GM12878 (cell line): Measurements from ENCODE around the gene KBTBD4. TPM values are rescaled to one million over a fixed set of nuclear protein-coding genes. Genes with fewer than 3 reads are reported as not detected.
A peak's percentile ranks its signal among the peaks of the same experiment; 100 is the strongest.

Experiments used
- ATAC-seq: fragments of 200-7000 bp; cut with Tn5 transposase; 3 replicates; pipeline ENCODE4 v1.9.1; 2020; ENCODE audit warnings: mild to moderate bottlenecking, moderate library complexity
- BruUV-seq: library from RNA; stranded (reverse); fragments of 400-500 nt; replicated peaks from 2 replicates; lab custom pipeline; 2021; lab: Mats Ljungman, UMichigan
- CTCF ChIA-PET: fragments of 300-600 bp; sonication (Branson Sonifier 250); formaldehyde crosslinking; extraction: SDS; loops from one replicate; lab custom pipeline; 2021; ENCODE audit warnings: inconsistent platforms; lab: Yijun Ruan, JAX
- POLR2A ChIA-PET: fragments of 350-600 bp; formaldehyde crosslinking; extraction: SDS; loops from one replicate; lab custom pipeline; 2021; ENCODE audit warnings: inconsistent platforms; lab: Charles Lee
- RAD21 ChIA-PET: fragments of 300-600 bp; sonication (Branson Sonifier 250); formaldehyde crosslinking; loops from one replicate; lab custom pipeline; 2023; ENCODE audit warnings: antibody characterized with exemption; ENCODE audit not compliant: unreplicated experiment; lab: Charles Lee
- SMC1A ChIA-PET: fragments of 300-600 bp; sonication (Branson Sonifier 250); formaldehyde crosslinking; loops from one replicate; lab custom pipeline; 2023; ENCODE audit not compliant: unreplicated experiment, uncharacterized antibody; lab: Charles Lee
- DNase-seq: peaks from one replicate; pipeline ENCODE4 v3.0.0-alpha.2; 2011; ENCODE audit warnings: low read depth, low spot score
- FAIRE-seq: peaks from 3 replicates; lab custom pipeline; 2011; peaks lifted over from hg19 to GRCh38; lab: Jason Lieb, UNC
- H2AFZ ChIP-seq: 2 replicates; pipeline ENCODE4 v1.6.0; 2011; ENCODE audit warnings: low read depth, low read length, control low read depth; ENCODE audit not compliant: control insufficient read depth
- H3K27ac ChIP-seq: 2 replicates; pipeline ENCODE4 v1.5.1; 2011; ENCODE audit warnings: control low read depth; ENCODE audit not compliant: control insufficient read depth, insufficient read depth
- H3K27me3 ChIP-seq, 2 experiments: replicated peaks in 1 of 2; 2 replicates each; pipeline versions ENCODE4 v1.6.0 to v1.6.1; 2011; ENCODE audit warnings: low read length in 1 of 2; ENCODE audit not compliant: control insufficient read depth in 2 of 2, insufficient read depth in 2 of 2
- H3K36me3 ChIP-seq, 2 experiments: 2 replicates each; pipeline ENCODE4 v1.5.1; 2011; ENCODE audit warnings: low read length in 1 of 2; ENCODE audit not compliant: control insufficient read depth in 2 of 2, insufficient read depth in 2 of 2
- H3K4me1 ChIP-seq: 2 replicates; pipeline ENCODE4 v1.6.1; 2011; ENCODE audit warnings: mild to moderate bottlenecking, low read length, moderate library complexity, mixed read lengths; ENCODE audit not compliant: control insufficient read depth, insufficient read depth
- H3K4me2 ChIP-seq: 2 replicates; pipeline ENCODE4 v1.6.0; 2011; ENCODE audit warnings: control low read depth; ENCODE audit not compliant: control insufficient read depth, insufficient read depth
- H3K4me3 ChIP-seq: fragments of 200-600 bp; sonication (generic); 2 replicates; pipeline ENCODE4 v1.5.1; 2016
- H3K79me2 ChIP-seq: 2 replicates; pipeline ENCODE4 v1.6.0; 2011; ENCODE audit warnings: low read length; ENCODE audit not compliant: control insufficient read depth, insufficient read depth
- H3K9ac ChIP-seq: 2 replicates; pipeline ENCODE4 v1.8.0; 2011; ENCODE audit warnings: low read length, control low read depth, mixed read lengths; ENCODE audit not compliant: control insufficient read depth, insufficient read depth
- H3K9me3 ChIP-seq: replicated peaks from 3 replicates; pipeline ENCODE4 v1.5.1; 2011; ENCODE audit warnings: mild to moderate bottlenecking, low read length; ENCODE audit not compliant: control insufficient read depth, insufficient read depth
- H4K20me1 ChIP-seq: 2 replicates; pipeline ENCODE4 v1.6.0; 2011; ENCODE audit not compliant: control insufficient read depth, insufficient read depth
- BACH1 ChIP-seq: fragments of 450-650 bp; IDR thresholded peaks from 2 replicates; pipeline ENCODE4 v1.6.1; 2017; ENCODE audit warnings: mild to moderate bottlenecking, borderline replicate concordance
- BCL11A ChIP-seq: IDR thresholded peaks from 2 replicates; pipeline ENCODE4 v1.6.1; 2011; ENCODE audit warnings: low read depth, low read length
- CBX5 ChIP-seq: sonication (generic); IDR thresholded peaks from 2 replicates; pipeline ENCODE4 v1.6.1; 2016; ENCODE audit warnings: low read depth, moderate library complexity, mild to moderate bottlenecking, inconsistent platforms
- FOXM1 ChIP-seq: IDR thresholded peaks from 2 replicates; pipeline ENCODE4 v1.6.1; 2012; ENCODE audit warnings: low read depth, mild to moderate bottlenecking, inconsistent platforms, low read length, moderate library complexity
- HDAC2 ChIP-seq: fragments of 200-600 bp; sonication (generic); IDR thresholded peaks from 2 replicates; pipeline ENCODE4 v1.6.1; 2017
- IKZF1 ChIP-seq: fragments of 450-650 bp; conservative IDR thresholded peaks from 2 replicates; pipeline ENCODE4 v1.6.1; 2017; ENCODE audit warnings: antibody characterized with exemption, mild to moderate bottlenecking
- JUND ChIP-seq: IDR thresholded peaks from 2 replicates; pipeline ENCODE4 v1.6.1; 2012; ENCODE audit warnings: low read depth, mild to moderate bottlenecking, low read length, improper control_type of control experiment, moderate library complexity
- KAT2A ChIP-seq: conservative IDR thresholded peaks from 2 replicates; pipeline ENCODE4 v1.6.1; 2011; ENCODE audit warnings: low read depth, low read length; ENCODE audit not compliant: control insufficient read depth
- MYB ChIP-seq: fragments of 150-350 bp; IDR thresholded peaks from 2 replicates; pipeline ENCODE4 v1.6.1; 2014; ENCODE audit warnings: mild to moderate bottlenecking, low read depth, low read length, borderline replicate concordance
- NFIC ChIP-seq: IDR thresholded peaks from 2 replicates; pipeline ENCODE4 v1.6.1; 2012; ENCODE audit warnings: low read depth, mild to moderate bottlenecking, inconsistent platforms, low read length, moderate library complexity
- RCOR1 ChIP-seq: conservative IDR thresholded peaks from 2 replicates; pipeline ENCODE4 v1.6.1; 2012; ENCODE audit warnings: low read depth, low read length, improper control_type of control experiment
- SMARCA5 ChIP-seq: fragments of 450-650 bp; IDR thresholded peaks from 2 replicates; pipeline ENCODE4 v1.6.1; 2017; ENCODE audit warnings: mild to moderate bottlenecking
- TCF7 ChIP-seq: IDR thresholded peaks from 2 replicates; pipeline ENCODE4 v1.6.1; 2014; ENCODE audit warnings: antibody characterized with exemption, borderline replicate concordance
- ZBED1 ChIP-seq: IDR thresholded peaks from 2 replicates; pipeline ENCODE4 v1.6.1; 2016; ENCODE audit warnings: borderline replicate concordance
- WGBS: methylation state at CpG from one replicate; pipeline ENCODE4 v1.1.6; 2016; ENCODE audit warnings: low lambda C conversion rate; ENCODE audit not compliant: insufficient replicate concordance, insufficient coverage; ENCODE audit errors: missing lambda C conversion rate; 5-methylcytosine and 5-hydroxymethylcytosine counted together
- in situ Hi-C: fragments of 300-500 bp; cut with MboI; formaldehyde crosslinking; loops from 9 replicates; pipeline ENCODE4 v1.14.3; 2018; ENCODE audit warnings: mixed read lengths
- intact Hi-C: fragments of 100-400 bp; cut with micrococcal nuclease; formaldehyde crosslinking; loops from one replicate; pipeline ENCODE4 v1.14.2; 2022; ENCODE audit not compliant: unreplicated experiment
- polyA plus RNA-seq, 11 experiments: library from polyadenylated mRNA; depleted of rRNA in 4 of 11; unstranded in 6 of 11; stranded (reverse) in 5 of 11; fragments of >200 nt; fragmentation: Nextera tagmentation in 4 of 11; fragmentation: Illumina TruSeq in 1 of 11; extraction: Ambion mirVana in 4 of 11; extraction: Trizol in 1 of 11; gene quantifications; 1 replicate in 1 of 11; 2 replicates in 10 of 11; pipeline versions ENCODE4 v1.2.1 to v1.2.3, GENCODE V29; 2011 to 2016; ENCODE audit warnings: inconsistent platforms in 2 of 11, missing spikeins in 2 of 11, low read depth in 1 of 11
- total RNA-seq, 4 experiments: library from RNA; depleted of rRNA in 3 of 4; stranded (reverse); fragments of >200 nt in 3 of 4; fragmentation: Illumina TruSeq in 1 of 4; extraction: Trizol in 1 of 4; gene quantifications; 2 replicates each; pipeline versions ENCODE4 v1.2.1 to v1.2.3, GENCODE V29; 2013 to 2021
- TF ChIP-seq, protein P1 (sequence below): fragments of 450-650 bp; IDR thresholded peaks from 2 replicates; pipeline ENCODE4 v1.6.1; 2018; ENCODE audit warnings: mild to moderate bottlenecking, low read depth, moderate library complexity; ENCODE audit not compliant: partially characterized antibody
- TF ChIP-seq, protein P2 (sequence below): fragments of 450-650 bp; IDR thresholded peaks from 2 replicates; pipeline ENCODE4 v1.6.1; 2017; ENCODE audit warnings: low read depth, mild to moderate bottlenecking, moderate library complexity
- TF ChIP-seq, protein P3 (sequence below): fragments of 450-650 bp; IDR thresholded peaks from 2 replicates; pipeline ENCODE4 v1.6.1; 2017; ENCODE audit warnings: mild to moderate bottlenecking, moderate library complexity

KBTBD4 gene
- total and polyA plus RNA-seq, 10 of the 15 experiments (the other 5 are each of a cell fraction or from before 2014, with no cell fraction given), result 18.4 to 46.4 (median 25.7) TPM

DNA sequence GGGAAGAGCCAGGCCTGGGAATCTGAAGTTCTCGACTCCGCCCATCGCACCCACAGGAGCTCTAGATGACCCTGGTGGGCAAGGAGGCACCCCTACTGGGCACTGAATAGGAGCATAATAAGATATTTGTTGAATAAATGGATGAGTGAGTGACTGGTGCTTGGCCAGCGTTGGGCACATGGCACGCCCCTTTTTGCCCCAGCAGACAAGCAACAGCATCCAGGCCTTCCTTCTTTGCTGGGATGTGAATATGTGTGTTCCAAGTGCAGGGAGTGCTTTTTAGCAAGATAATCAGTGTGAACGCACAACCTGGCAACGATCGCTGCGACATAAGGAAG, 25.4 kb downstream of the KBTBD4 start:
- H4K20me1 ChIP-seq, result no peaks in the 10 kb centered on the region
- H3K4me3 ChIP-seq, result peak overlapping the region; percentile 56; the same call in 1 of the 2 replicates
- ATAC-seq (peak; percentile 36), FAIRE-seq (no peak), DNase-seq (no peak)
- no TSS peak for BruUV-seq
- ChIA-PET POLR2A (interaction anchor here (0.7 to 3.9 kb wide), 3 partner anchors 11 to 40 kb away, joined by 4 to 12 read pairs (median 8); no protein-coding TSS in a partner anchor), CTCF (interaction anchor here (0.6 to 3.2 kb wide), 13 partner anchors 10 to 66 kb away, joined by 3 to 22 read pairs (median 4); no protein-coding TSS in a partner anchor), SMC1A (interaction anchor here (1.6 to 3.6 kb wide), 4 partner anchors 25 to 55 kb away, joined by 3 to 40 read pairs (median 12); partner anchors contain the start of genes KBTBD4 and NDUFS3), RAD21 (interaction anchor here (0.5 to 3.5 kb wide), 3 partner anchors 12 to 40 kb away, joined by 3 to 11 read pairs (median 8); partner anchors contain the start of gene PTPMT1)
- in situ Hi-C loops (no loop called here), intact Hi-C loops (loop anchor here (5.0 kb wide), 1 partner anchor 36 kb away; no protein-coding TSS in a partner anchor)
- H3K79me2 ChIP-seq, result peaks cover 48% of the 10 kb centered on the region
- H3K36me3 ChIP-seq, result no peaks in the 10 kb centered on the region
- H3K9me3 ChIP-seq, result no peaks in the 10 kb centered on the region
- H3K9ac ChIP-seq, result peak overlapping the region; percentile 62
- no peak overlapping the region for H3K27ac ChIP-seq
- WGBS, result 14% methylated on average over 9 of the region's 9 CpGs
- peak overlapping the region; percentile 90 for H2AFZ ChIP-seq
- peaks cover 10% of the 10 kb centered on the region; the same call in 1 of the 2 replicates for H3K4me1 ChIP-seq
- H3K27me3 ChIP-seq, result no peaks in the 10 kb centered on the region
- H3K4me2 ChIP-seq, result peak overlapping the region; percentile 85
- TF ChIP-seq KAT2A, result no peak
- TF ChIP-seq, protein P1, sequence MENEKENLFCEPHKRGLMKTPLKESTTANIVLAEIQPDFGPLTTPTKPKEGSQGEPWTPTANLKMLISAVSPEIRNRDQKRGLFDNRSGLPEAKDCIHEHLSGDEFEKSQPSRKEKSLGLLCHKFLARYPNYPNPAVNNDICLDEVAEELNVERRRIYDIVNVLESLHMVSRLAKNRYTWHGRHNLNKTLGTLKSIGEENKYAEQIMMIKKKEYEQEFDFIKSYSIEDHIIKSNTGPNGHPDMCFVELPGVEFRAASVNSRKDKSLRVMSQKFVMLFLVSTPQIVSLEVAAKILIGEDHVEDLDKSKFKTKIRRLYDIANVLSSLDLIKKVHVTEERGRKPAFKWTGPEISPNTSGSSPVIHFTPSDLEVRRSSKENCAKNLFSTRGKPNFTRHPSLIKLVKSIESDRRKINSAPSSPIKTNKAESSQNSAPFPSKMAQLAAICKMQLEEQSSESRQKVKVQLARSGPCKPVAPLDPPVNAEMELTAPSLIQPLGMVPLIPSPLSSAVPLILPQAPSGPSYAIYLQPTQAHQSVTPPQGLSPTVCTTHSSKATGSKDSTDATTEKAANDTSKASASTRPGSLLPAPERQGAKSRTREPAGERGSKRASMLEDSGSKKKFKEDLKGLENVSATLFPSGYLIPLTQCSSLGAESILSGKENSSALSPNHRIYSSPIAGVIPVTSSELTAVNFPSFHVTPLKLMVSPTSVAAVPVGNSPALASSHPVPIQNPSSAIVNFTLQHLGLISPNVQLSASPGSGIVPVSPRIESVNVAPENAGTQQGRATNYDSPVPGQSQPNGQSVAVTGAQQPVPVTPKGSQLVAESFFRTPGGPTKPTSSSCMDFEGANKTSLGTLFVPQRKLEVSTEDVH, result no peak
- TF ChIP-seq, protein P2, sequence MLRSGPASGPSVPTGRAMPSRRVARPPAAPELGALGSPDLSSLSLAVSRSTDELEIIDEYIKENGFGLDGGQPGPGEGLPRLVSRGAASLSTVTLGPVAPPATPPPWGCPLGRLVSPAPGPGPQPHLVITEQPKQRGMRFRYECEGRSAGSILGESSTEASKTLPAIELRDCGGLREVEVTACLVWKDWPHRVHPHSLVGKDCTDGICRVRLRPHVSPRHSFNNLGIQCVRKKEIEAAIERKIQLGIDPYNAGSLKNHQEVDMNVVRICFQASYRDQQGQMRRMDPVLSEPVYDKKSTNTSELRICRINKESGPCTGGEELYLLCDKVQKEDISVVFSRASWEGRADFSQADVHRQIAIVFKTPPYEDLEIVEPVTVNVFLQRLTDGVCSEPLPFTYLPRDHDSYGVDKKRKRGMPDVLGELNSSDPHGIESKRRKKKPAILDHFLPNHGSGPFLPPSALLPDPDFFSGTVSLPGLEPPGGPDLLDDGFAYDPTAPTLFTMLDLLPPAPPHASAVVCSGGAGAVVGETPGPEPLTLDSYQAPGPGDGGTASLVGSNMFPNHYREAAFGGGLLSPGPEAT, result no peak
- no peak for TF ChIP-seq JUND
- no peak for TF ChIP-seq ZBED1
- no peak for TF ChIP-seq TCF7
- TF ChIP-seq CBX5, result no peak
- TF ChIP-seq HDAC2, result no peak
- 0 out of 2 replicates have a peak, but pooled peaks have one; percentile 1 for TF ChIP-seq MYB
- no peak for TF ChIP-seq RCOR1
- TF ChIP-seq, protein P3, sequence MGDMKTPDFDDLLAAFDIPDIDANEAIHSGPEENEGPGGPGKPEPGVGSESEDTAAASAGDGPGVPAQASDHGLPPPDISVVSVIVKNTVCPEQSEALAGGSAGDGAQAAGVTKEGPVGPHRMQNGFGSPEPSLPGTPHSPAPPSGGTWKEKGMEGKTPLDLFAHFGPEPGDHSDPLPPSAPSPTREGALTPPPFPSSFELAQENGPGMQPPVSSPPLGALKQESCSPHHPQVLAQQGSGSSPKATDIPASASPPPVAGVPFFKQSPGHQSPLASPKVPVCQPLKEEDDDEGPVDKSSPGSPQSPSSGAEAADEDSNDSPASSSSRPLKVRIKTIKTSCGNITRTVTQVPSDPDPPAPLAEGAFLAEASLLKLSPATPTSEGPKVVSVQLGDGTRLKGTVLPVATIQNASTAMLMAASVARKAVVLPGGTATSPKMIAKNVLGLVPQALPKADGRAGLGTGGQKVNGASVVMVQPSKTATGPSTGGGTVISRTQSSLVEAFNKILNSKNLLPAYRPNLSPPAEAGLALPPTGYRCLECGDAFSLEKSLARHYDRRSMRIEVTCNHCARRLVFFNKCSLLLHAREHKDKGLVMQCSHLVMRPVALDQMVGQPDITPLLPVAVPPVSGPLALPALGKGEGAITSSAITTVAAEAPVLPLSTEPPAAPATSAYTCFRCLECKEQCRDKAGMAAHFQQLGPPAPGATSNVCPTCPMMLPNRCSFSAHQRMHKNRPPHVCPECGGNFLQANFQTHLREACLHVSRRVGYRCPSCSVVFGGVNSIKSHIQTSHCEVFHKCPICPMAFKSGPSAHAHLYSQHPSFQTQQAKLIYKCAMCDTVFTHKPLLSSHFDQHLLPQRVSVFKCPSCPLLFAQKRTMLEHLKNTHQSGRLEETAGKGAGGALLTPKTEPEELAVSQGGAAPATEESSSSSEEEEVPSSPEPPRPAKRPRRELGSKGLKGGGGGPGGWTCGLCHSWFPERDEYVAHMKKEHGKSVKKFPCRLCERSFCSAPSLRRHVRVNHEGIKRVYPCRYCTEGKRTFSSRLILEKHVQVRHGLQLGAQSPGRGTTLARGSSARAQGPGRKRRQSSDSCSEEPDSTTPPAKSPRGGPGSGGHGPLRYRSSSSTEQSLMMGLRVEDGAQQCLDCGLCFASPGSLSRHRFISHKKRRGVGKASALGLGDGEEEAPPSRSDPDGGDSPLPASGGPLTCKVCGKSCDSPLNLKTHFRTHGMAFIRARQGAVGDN, result no peak
- no peak for TF ChIP-seq BCL11A
- TF ChIP-seq FOXM1, result no peak
- no peak for TF ChIP-seq BACH1
- 0 out of 2 replicates have a peak, but pooled peaks have one; percentile 6 for TF ChIP-seq IKZF1
- no peak for TF ChIP-seq SMARCA5
- TF ChIP-seq NFIC, result no peak
